Activated CD4-positive, alpha-beta memory T cell treated with anti-CD3 and anti-CD28 coated beads for 36 hours (primary cell): ENCODE results near the gene SULT1A2. TPM values are rescaled to one million over a fixed set of nuclear protein-coding genes. Genes with fewer than 3 reads are reported as not detected.
"Not testable (repeated sequence)": the region's sequence is repeated elsewhere in the genome, so short reads cannot be mapped to it uniquely, and the experiment has no call there.

ENCODE experiments used
- CTCF ChIA-PET: fragments of 350-600 bp; sonication (Branson Sonifier 250); formaldehyde crosslinking; loops from one replicate; lab custom pipeline; 2021; ENCODE audit warnings: antibody characterized with exemption, inconsistent platforms; lab: Charles Lee
- POLR2A ChIA-PET: fragments of 350-600 bp; sonication (Branson Sonifier 250); formaldehyde crosslinking; loops from one replicate; lab custom pipeline; 2021; ENCODE audit warnings: antibody characterized with exemption; lab: Charles Lee
- DNase-seq: peaks from one replicate; pipeline ENCODE4 v3.0.0-alpha.2; 2020
- H3K27ac Mint-ChIP-seq: one replicate; pipeline ENCODE4 v1.8.0; 2021; ENCODE audit warnings: mixed read lengths
- H3K27me3 Mint-ChIP-seq: one replicate; pipeline ENCODE4 v1.8.0; 2021; ENCODE audit warnings: mixed read lengths
- H3K36me3 Mint-ChIP-seq: one replicate; pipeline ENCODE4 v1.8.0; 2021; ENCODE audit warnings: mixed read lengths
- H3K4me1 Mint-ChIP-seq: one replicate; pipeline ENCODE4 v1.8.0; 2021; ENCODE audit warnings: low read depth, mixed read lengths
- H3K4me3 Mint-ChIP-seq: one replicate; pipeline ENCODE4 v1.8.0; 2021; ENCODE audit warnings: mild to moderate bottlenecking, mixed read lengths
- H3K9me3 Mint-ChIP-seq: one replicate; pipeline ENCODE4 v1.8.0; 2021; ENCODE audit warnings: mixed read lengths
- intact Hi-C: fragments of 100-400 bp; cut with micrococcal nuclease; formaldehyde crosslinking; loops from one replicate; pipeline ENCODE4 v1.15.1; 2023
- total RNA-seq, 2 experiments: library from RNA; stranded (reverse); gene quantifications; one replicate each; pipeline ENCODE4 v1.2.3, GENCODE V29; 2021

Gene SULT1A2
- total RNA-seq, 2 experiments from 2014 or later, result 0.24 TPM; not detected in 1

GRCh38 chr16:28616636-28617035 lies 19.8 kb upstream of the SULT1A2 start:
- no peaks in the 10 kb centered on the region for H3K27me3 Mint-ChIP-seq
- CTCF ChIA-PET, result no interaction called here
- intact Hi-C loops, result loop anchor here (10.0 kb wide), 1 partner anchor 302 kb away; no protein-coding TSS in a partner anchor

GRCh38 chr16:28616224-28616577 lies 19.4 kb upstream of the SULT1A2 start:
- H3K36me3 Mint-ChIP-seq, H3K4me1 Mint-ChIP-seq, H3K4me3 Mint-ChIP-seq, CTCF ChIA-PET, H3K27ac Mint-ChIP-seq, DNase-seq, H3K9me3 Mint-ChIP-seq, POLR2A ChIA-PET, H3K27me3 Mint-ChIP-seq: not testable (repeated sequence)
- intact Hi-C loops, result loop anchor here (10.0 kb wide), 1 partner anchor 301 kb away; no protein-coding TSS in a partner anchor

More at GRCh38 chr16:28616636-28617035, 19.8 kb upstream of the SULT1A2 start:
- Mint-ChIP-seq H3K4me1 (peaks cover 2% of the 10 kb centered on the region), H3K27ac (no peak overlapping the region), H3K9me3 (no peaks in the 10 kb centered on the region), H3K36me3 (peaks cover 2% of the 10 kb centered on the region), H3K4me3 (no peak overlapping the region)
- DNase-seq, result no peak
- POLR2A ChIA-PET, result no interaction called here

GRCh38 chr16:28615486-28616223 lies 18.8 kb upstream of the SULT1A2 start:
- POLR2A ChIA-PET, H3K27me3 Mint-ChIP-seq, H3K27ac Mint-ChIP-seq, CTCF ChIA-PET, H3K4me3 Mint-ChIP-seq, H3K36me3 Mint-ChIP-seq, H3K4me1 Mint-ChIP-seq, H3K9me3 Mint-ChIP-seq: not testable (repeated sequence)
- intact Hi-C loops, result loop anchor here (10.0 kb wide), 1 partner anchor 301 kb away; no protein-coding TSS in a partner anchor
- peak; percentile 60 for DNase-seq

GRCh38 chr16:28614561-28614960 lies 17.7 kb upstream of the SULT1A2 start:
- DNase-seq, H3K9me3 Mint-ChIP-seq, POLR2A ChIA-PET, H3K27me3 Mint-ChIP-seq, CTCF ChIA-PET, H3K4me3 Mint-ChIP-seq, H3K4me1 Mint-ChIP-seq, H3K27ac Mint-ChIP-seq, H3K36me3 Mint-ChIP-seq: not testable (repeated sequence)
- intact Hi-C loops, result loop anchor here (10.0 kb wide), 1 partner anchor 300 kb away; no protein-coding TSS in a partner anchor

GRCh38 chr16:28613912-28614311 lies 17.1 kb upstream of the SULT1A2 start:
- H3K4me1 Mint-ChIP-seq, H3K27ac Mint-ChIP-seq, CTCF ChIA-PET, POLR2A ChIA-PET, H3K36me3 Mint-ChIP-seq, H3K4me3 Mint-ChIP-seq, DNase-seq, H3K9me3 Mint-ChIP-seq, H3K27me3 Mint-ChIP-seq: not testable (repeated sequence)
- intact Hi-C loops, result loop anchor here (10.0 kb wide), 1 partner anchor 299 kb away; no protein-coding TSS in a partner anchor

GRCh38 chr16:28612359-28613280 lies 15.8 kb upstream of the SULT1A2 start:
- CTCF ChIA-PET, H3K4me3 Mint-ChIP-seq, H3K4me1 Mint-ChIP-seq, POLR2A ChIA-PET, H3K27ac Mint-ChIP-seq, H3K27me3 Mint-ChIP-seq, H3K36me3 Mint-ChIP-seq, DNase-seq, H3K9me3 Mint-ChIP-seq: not testable (repeated sequence)
- intact Hi-C loops, result loop anchor here (10.0 kb wide), 1 partner anchor 298 kb away; no protein-coding TSS in a partner anchor

GRCh38 chr16:28610595-28611191 lies 13.8 kb upstream of the SULT1A2 start:
- ChIA-PET CTCF (no interaction called here), POLR2A (no interaction called here)
- Mint-ChIP-seq H3K9me3 (no peaks in the 10 kb centered on the region), H3K27ac (no peak overlapping the region), H3K36me3 (peaks cover 2% of the 10 kb centered on the region), H3K4me3 (no peak overlapping the region), H3K4me1 (peaks cover 4% of the 10 kb centered on the region), H3K27me3 (no peaks in the 10 kb centered on the region)
- intact Hi-C loops, result loop anchor here (10.0 kb wide), 1 partner anchor 296 kb away; no protein-coding TSS in a partner anchor
- no peak for DNase-seq

GRCh38 chr16:28609631-28610594 lies 13.1 kb upstream of the SULT1A2 start, which contains the start of gene SULT1A1:
Gene SULT1A1 (minus strand): TSS chr16:28610044. CDS start chr16:28608855, 1,189 bp downstream.
- intact Hi-C loops, result loop anchor here (10.0 kb wide), 1 partner anchor 295 kb away; no protein-coding TSS in a partner anchor
- H3K4me1 Mint-ChIP-seq, result peaks cover 4% of the 10 kb centered on the region
- H3K27me3 Mint-ChIP-seq, result no peaks in the 10 kb centered on the region
- H3K9me3 Mint-ChIP-seq, result no peaks in the 10 kb centered on the region
- H3K27ac Mint-ChIP-seq, result no peak within 1 kb of the TSS
- ChIA-PET POLR2A (no interaction called here), CTCF (no interaction called here)
- peaks cover 2% of the 10 kb centered on the region for H3K36me3 Mint-ChIP-seq
- no peak within 1 kb of the TSS for H3K4me3 Mint-ChIP-seq
- no peak for DNase-seq

GRCh38 chr16:28608867-28609596 lies 12.2 kb upstream of the SULT1A2 start:
- H3K4me3 Mint-ChIP-seq, CTCF ChIA-PET, DNase-seq, intact Hi-C loops, H3K36me3 Mint-ChIP-seq, H3K9me3 Mint-ChIP-seq, H3K27me3 Mint-ChIP-seq, H3K27ac Mint-ChIP-seq, POLR2A ChIA-PET, H3K4me1 Mint-ChIP-seq: not testable (repeated sequence)

GRCh38 chr16:28608496-28608808 lies 11.6 kb upstream of the SULT1A2 start:
- H3K27ac Mint-ChIP-seq, CTCF ChIA-PET: not testable (repeated sequence)

More at GRCh38 chr16:28608496-28608808, 11.6 kb upstream of the SULT1A2 start:
- DNase-seq, H3K4me3 Mint-ChIP-seq, H3K27me3 Mint-ChIP-seq, H3K36me3 Mint-ChIP-seq, POLR2A ChIA-PET, H3K9me3 Mint-ChIP-seq, H3K4me1 Mint-ChIP-seq, intact Hi-C loops: not testable (repeated sequence)
